Measurements from ENCODE around the gene KRTAP9-7.
"Not testable (repeated sequence)": the region's sequence is repeated elsewhere in the genome, so short reads cannot be mapped to it uniquely, and the experiment has no call there.

DNA sequence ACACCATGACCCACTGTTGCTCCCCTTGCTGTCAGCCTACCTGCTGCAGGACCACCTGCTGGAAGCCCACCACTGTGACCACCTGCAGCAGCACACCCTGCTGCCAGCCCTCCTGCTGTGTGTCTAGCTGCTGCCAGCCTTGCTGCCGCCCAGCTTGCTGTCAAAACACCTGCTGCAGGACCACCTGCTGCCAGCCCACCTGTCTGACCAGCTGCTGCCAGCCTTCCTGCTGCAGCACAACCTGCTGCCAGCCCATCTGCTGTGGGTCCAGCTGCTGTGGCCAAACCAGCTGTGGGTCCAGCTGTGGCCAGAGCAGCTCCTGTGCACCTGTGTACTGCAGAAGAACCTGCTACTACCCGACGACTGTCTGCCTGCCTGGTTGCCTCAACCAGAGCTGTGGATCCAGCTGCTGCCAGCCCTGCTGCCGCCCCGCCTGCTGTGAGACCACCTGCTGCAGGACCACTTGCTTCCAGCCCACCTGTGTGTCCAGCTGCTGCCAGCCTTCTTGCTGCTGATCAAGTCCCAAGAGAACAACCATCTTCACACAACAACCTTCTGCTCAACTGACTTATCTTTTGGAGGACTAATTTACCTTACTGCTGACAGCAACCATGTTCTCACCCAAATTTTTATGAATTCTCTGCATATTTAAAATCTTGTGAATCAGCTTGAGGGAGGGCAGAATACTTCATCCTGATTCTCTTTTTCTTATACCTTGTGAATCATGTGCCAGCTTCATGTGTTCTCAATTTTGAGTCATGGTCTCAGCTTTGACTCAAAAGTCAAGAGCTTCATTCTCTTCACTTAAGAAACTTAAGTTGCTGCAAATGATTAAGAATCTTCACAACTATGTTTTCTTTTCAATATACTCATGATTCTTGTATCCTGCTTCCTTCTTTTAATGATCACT, 19.9 kb upstream of the KRTAP9-7 start, which contains the start of gene KRTAP9-9:
- TF ChIP-seq, protein P1, sequence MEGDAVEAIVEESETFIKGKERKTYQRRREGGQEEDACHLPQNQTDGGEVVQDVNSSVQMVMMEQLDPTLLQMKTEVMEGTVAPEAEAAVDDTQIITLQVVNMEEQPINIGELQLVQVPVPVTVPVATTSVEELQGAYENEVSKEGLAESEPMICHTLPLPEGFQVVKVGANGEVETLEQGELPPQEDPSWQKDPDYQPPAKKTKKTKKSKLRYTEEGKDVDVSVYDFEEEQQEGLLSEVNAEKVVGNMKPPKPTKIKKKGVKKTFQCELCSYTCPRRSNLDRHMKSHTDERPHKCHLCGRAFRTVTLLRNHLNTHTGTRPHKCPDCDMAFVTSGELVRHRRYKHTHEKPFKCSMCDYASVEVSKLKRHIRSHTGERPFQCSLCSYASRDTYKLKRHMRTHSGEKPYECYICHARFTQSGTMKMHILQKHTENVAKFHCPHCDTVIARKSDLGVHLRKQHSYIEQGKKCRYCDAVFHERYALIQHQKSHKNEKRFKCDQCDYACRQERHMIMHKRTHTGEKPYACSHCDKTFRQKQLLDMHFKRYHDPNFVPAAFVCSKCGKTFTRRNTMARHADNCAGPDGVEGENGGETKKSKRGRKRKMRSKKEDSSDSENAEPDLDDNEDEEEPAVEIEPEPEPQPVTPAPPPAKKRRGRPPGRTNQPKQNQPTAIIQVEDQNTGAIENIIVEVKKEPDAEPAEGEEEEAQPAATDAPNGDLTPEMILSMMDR (IDR thresholded peaks at IDR 0.05; ENCODE audit: poor library complexity, severe bottlenecking) = not testable (repeated sequence)
- not testable (repeated sequence) for TF ChIP-seq POLR2AphosphoS5 (IDR thresholded peaks at IDR 0.05); EZH2 (IDR thresholded peaks at IDR 0.05; ENCODE audit: borderline replicate concordance, insufficient read depth, low read length, poor library complexity, severe bottlenecking)
- TF ChIP-seq, protein P2, sequence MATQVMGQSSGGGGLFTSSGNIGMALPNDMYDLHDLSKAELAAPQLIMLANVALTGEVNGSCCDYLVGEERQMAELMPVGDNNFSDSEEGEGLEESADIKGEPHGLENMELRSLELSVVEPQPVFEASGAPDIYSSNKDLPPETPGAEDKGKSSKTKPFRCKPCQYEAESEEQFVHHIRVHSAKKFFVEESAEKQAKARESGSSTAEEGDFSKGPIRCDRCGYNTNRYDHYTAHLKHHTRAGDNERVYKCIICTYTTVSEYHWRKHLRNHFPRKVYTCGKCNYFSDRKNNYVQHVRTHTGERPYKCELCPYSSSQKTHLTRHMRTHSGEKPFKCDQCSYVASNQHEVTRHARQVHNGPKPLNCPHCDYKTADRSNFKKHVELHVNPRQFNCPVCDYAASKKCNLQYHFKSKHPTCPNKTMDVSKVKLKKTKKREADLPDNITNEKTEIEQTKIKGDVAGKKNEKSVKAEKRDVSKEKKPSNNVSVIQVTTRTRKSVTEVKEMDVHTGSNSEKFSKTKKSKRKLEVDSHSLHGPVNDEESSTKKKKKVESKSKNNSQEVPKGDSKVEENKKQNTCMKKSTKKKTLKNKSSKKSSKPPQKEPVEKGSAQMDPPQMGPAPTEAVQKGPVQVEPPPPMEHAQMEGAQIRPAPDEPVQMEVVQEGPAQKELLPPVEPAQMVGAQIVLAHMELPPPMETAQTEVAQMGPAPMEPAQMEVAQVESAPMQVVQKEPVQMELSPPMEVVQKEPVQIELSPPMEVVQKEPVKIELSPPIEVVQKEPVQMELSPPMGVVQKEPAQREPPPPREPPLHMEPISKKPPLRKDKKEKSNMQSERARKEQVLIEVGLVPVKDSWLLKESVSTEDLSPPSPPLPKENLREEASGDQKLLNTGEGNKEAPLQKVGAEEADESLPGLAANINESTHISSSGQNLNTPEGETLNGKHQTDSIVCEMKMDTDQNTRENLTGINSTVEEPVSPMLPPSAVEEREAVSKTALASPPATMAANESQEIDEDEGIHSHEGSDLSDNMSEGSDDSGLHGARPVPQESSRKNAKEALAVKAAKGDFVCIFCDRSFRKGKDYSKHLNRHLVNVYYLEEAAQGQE (IDR thresholded peaks at IDR 0.05; ENCODE audit: borderline replicate concordance) = not testable (repeated sequence)
